IPS-20b (cell line): ENCODE results near the gene NTN3.

Experiments used
- H3K27ac ChIP-seq: one replicate; pipeline ENCODE4 v1.5.1; 2013; ENCODE audit warnings: low read length
- H3K27me3 ChIP-seq: 2 replicates; pipeline ENCODE4 v1.6.1; 2013; ENCODE audit warnings: mild to moderate bottlenecking, low read length, inconsistent platforms; ENCODE audit not compliant: insufficient read depth
- H3K36me3 ChIP-seq: 2 replicates; pipeline ENCODE4 v1.6.1; 2013; ENCODE audit warnings: low read depth, mild to moderate bottlenecking, inconsistent platforms, low read length, moderate library complexity; ENCODE audit not compliant: insufficient read depth
- H3K4me1 ChIP-seq: 2 replicates; pipeline ENCODE4 v1.6.1; 2013; ENCODE audit warnings: mild to moderate bottlenecking, control low read depth, inconsistent platforms, low read length, moderate library complexity; ENCODE audit not compliant: insufficient read depth
- H3K4me3 ChIP-seq: 2 replicates; pipeline ENCODE4 v1.5.1; 2013; ENCODE audit warnings: mild to moderate bottlenecking, low read length, inconsistent platforms
- H3K9ac ChIP-seq: 2 replicates; pipeline ENCODE4 v1.6.1; 2013; ENCODE audit warnings: low read depth, mild to moderate bottlenecking, inconsistent platforms, low read length, moderate library complexity
- H3K9me3 ChIP-seq: 2 replicates; pipeline ENCODE4 v1.6.1; 2013; ENCODE audit warnings: mild to moderate bottlenecking, low read depth, low read length, inconsistent platforms; ENCODE audit not compliant: insufficient read depth

The NTN3 gene

DNA sequence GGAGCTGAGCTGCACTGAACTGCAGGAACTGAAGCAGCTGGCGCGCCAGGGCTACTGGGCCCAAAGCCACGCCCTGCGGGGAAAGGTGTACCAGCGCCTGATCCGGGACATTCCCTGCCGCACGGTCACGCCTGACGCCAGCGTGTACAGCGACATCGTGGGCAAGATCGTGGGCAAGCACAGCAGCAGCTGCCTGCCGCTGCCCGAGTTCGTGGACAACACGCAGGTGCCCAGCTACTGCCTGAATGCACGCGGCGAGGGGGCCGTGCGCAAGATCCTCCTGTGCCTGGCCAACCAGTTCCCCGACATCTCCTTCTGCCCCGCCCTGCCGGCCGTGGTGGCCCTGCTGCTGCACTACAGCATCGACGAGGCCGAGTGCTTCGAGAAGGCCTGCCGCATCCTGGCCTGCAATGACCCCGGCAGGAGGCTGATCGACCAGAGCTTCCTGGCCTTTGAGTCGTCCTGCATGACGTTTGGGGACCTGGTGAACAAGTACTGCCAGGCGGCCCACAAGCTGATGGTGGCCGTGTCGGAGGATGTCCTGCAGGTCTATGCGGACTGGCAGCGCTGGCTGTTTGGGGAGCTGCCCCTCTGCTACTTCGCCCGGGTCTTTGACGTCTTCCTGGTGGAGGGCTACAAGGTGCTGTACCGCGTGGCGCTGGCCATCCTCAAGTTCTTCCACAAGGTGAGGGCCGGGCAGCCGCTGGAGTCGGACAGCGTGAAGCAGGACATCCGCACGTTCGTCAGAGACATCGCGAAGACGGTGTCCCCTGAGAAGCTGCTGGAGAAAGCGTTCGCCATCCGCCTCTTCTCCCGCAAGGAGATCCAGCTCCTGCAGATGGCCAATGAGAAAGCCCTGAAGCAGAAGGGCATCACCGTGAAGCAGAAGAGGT is 25.4 kb downstream of the NTN3 start:
- Histone ChIP-seq H3K4me1 (no peaks in the 10 kb centered on the region), H3K27me3 (no peaks in the 10 kb centered on the region), H3K36me3 (0 out of 2 replicates have a peak, but pooled peaks cover 6% of the 10 kb centered on the region), H3K4me3 (no peak overlapping the region), H3K9ac (no peak overlapping the region), H3K27ac (no peak overlapping the region), H3K9me3 (no peaks in the 10 kb centered on the region)

GRCh38 chr16:2497116-2497630 is 26.1 kb downstream of the NTN3 start:
- Histone ChIP-seq H3K9ac (no peak overlapping the region), H3K36me3 (0 out of 2 replicates have a peak, but pooled peaks cover 6% of the 10 kb centered on the region), H3K27ac (no peak overlapping the region), H3K4me3 (no peak overlapping the region), H3K27me3 (no peaks in the 10 kb centered on the region), H3K9me3 (no peaks in the 10 kb centered on the region), H3K4me1 (peaks cover 4% of the 10 kb centered on the region; the same call in 1 of the 2 replicates)

DNA sequence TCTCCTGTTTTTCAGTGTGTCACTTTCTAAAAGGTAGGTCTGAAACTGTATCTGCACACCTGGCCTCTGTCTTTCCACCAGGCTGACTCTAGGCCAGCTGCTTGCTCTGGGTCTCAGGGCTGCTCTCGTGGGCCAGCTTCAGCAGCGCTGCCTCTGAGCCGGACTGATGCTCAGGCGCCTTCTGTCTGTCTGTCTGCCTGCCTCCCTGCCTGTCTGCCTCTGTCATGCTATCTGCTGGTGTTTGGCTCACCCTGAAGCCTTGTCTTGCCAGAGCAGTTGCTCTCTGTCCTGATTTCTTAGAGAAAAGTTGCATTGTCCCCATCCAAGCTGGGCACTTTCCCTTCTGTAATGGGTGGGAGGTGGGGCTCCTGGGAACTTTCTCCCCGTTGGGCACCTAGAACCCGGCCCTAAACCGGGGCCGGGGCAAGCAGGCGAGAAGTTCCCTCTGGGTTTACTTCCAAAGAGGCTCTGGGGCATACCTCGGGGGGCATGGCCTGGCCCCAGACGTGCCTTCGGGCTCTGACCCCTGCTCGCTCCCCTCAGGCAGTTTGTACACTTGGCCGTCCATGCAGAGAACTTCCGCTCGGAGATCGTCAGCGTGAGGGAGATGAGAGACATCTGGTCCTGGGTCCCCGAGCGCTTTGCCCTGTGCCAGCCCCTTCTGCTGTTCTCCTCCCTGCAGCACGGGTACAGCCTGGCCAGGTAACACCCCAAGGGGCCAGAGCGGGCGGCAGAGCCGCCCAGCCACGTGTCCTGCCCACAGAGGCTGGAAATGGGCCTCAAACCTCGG is 26.8 kb downstream of the NTN3 start:
- no peaks in the 10 kb centered on the region for H3K9me3 ChIP-seq
- H3K27me3 ChIP-seq: no peaks in the 10 kb centered on the region
- 0 out of 2 replicates have a peak, but pooled peaks cover 6% of the 10 kb centered on the region for H3K36me3 ChIP-seq
- no peak overlapping the region for H3K9ac ChIP-seq
- H3K4me1 ChIP-seq: peaks cover 4% of the 10 kb centered on the region; the same call in 1 of the 2 replicates
- no peak overlapping the region for H3K4me3 ChIP-seq
- no peak overlapping the region for H3K27ac ChIP-seq

DNA sequence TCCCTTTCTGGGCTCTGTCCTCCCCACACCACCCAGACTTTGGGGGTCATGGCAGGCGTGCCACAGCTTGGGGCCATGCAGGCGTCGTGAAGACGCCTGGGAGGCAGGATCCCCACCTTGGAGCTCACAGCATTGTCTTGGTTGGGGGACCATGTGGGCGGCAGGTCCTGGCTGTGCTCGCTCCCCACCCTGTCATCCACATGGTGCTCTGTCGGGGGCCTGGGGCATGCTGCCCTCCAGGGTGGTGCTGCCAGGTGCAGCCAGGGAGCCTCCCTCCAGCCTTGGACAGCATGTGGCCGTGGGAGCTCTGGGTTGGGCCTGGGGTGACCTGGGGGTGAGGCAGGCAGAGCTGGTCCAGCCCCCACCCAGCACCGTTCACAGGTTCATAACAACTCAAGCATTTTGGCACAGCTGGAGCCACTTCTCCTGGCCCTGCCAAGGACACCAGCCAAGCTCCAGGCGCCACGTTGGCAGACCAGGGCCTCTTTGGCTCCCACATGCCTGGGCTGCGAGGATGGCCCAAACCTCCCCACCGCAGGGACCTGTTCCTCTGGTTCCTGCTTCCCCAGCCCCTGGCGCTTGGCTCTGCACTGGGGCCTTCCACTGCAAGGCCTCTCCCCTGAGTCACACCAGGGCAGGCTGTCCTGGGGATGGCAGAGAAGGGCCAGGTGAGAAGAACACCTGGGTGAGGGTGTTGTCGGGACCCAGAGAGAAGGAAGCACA is 27.6 kb downstream of the NTN3 start:
- Histone ChIP-seq H3K9ac (no peak overlapping the region), H3K27me3 (no peaks in the 10 kb centered on the region), H3K4me1 (peaks cover 4% of the 10 kb centered on the region; the same call in 1 of the 2 replicates), H3K9me3 (no peaks in the 10 kb centered on the region), H3K36me3 (0 out of 2 replicates have a peak, but pooled peaks cover 6% of the 10 kb centered on the region), H3K27ac (no peak overlapping the region), H3K4me3 (no peak overlapping the region)

GRCh38 chr16:2499454-2499853 is 28.4 kb downstream of the NTN3 start:
- Histone ChIP-seq H3K27me3 (no peaks in the 10 kb centered on the region), H3K4me3 (no peak overlapping the region), H3K4me1 (peaks cover 4% of the 10 kb centered on the region; the same call in 1 of the 2 replicates), H3K9me3 (no peaks in the 10 kb centered on the region), H3K36me3 (0 out of 2 replicates have a peak, but pooled peaks cover 6% of the 10 kb centered on the region), H3K27ac (no peak overlapping the region), H3K9ac (no peak overlapping the region)

DNA sequence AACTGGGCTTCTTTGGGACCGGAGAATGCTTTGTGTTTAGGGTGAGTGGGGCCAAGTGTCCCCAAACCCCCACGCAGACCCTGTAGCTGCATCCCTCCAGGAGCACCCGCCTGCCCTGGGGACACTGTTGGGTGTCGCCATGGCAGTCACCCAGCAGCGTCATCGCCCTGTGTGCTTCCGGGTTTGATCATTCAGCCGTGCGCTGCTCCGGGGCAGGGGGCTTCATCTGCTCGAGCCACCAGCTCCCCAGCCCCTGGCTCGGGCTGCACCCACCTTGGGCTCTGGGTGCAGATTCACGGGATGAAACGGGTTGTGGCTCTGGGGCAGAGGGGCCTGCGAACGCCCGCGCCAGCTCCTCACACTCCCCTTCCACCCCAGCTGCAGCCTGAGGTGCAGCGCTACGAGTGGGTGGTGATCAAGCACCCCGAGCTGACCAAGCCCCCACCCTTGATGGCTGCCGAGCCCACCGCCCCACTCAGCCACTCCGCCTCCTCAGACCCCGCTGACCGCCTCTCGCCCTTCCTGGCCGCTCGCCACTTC is 28.9 kb downstream of the NTN3 start:
- Histone ChIP-seq H3K9ac (no peak overlapping the region), H3K4me1 (peaks cover 4% of the 10 kb centered on the region; the same call in 1 of the 2 replicates), H3K27me3 (no peaks in the 10 kb centered on the region), H3K36me3 (0 out of 2 replicates have a peak, but pooled peaks cover 6% of the 10 kb centered on the region), H3K9me3 (no peaks in the 10 kb centered on the region), H3K4me3 (no peak overlapping the region), H3K27ac (no peak overlapping the region)

DNA sequence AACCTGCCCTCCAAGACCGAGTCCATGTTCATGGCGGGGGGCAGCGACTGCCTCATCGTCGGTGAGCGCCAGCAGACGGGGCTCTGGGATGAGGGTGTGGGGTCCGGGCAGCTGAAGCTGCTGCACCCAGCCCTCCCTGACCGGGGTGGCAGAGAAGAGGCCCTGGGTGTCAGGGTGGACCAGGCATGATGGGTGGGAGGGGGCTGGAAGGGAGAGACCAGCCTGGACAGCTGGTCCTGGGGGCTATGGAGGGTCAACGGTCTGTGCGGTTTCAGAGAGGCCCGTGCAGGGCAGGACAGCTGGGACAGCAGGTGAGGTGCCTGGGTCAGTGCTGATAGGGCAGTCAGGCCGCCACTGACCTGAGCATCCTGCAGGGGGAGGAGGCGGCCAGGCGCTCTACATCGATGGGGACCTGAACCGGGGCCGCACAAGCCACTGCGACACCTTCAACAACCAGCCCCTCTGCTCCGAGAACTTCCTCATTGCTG is 29.4 kb downstream of the NTN3 start:
- 0 out of 2 replicates have a peak, but pooled peaks cover 6% of the 10 kb centered on the region for H3K36me3 ChIP-seq
- no peak overlapping the region for H3K4me3 ChIP-seq
- H3K27ac ChIP-seq: no peak overlapping the region
- H3K9me3 ChIP-seq: no peaks in the 10 kb centered on the region
- no peak overlapping the region for H3K9ac ChIP-seq
- H3K27me3 ChIP-seq: no peaks in the 10 kb centered on the region
- peaks cover 4% of the 10 kb centered on the region; the same call in 1 of the 2 replicates for H3K4me1 ChIP-seq

DNA sequence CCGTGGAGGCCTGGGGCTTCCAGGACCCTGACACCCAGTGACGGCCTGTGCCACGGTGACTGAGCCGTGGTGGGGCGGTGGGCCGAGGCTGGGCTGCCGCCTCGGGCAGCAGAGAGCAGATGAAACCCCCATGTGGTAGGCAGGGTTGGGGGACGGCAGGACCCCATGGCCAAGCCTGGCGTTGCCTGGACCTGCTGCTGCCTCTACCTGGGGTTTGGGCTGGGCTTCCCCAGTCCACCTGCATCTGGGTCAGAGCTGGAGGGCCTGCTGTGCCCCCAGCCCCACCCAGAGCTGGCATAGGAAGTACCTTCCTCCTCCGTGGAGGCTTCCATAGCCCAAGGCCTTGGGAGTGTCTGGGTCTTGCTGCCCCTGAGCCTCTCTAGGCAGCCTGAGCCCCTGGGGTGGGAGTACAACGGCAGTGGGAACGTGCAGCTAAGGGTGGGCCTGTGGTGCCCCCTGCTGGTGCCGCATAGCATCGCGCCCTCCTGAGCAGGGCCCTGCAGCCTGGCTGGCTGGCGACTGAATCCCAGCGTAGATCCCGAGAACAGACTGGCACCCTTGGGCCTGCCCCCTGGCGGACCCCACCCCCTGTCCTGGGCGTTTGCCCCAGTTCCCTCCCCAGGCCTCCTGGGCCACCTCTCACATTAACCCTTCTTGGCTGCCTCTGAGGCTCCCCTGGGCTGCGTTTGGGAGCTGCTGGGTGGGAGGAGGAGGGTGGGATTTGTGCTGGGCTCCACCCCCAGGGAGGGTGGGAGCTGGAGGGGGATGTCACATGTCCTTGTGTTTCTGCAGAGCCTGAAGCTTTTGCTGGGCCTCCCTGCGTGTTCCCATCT is 30.0 kb downstream of the NTN3 start:
- Histone ChIP-seq H3K27ac (no peak overlapping the region), H3K4me1 (peaks cover 4% of the 10 kb centered on the region; the same call in 1 of the 2 replicates), H3K36me3 (0 out of 2 replicates have a peak, but pooled peaks cover 6% of the 10 kb centered on the region), H3K4me3 (peak overlapping the region; percentile 68), H3K9ac (peak overlapping the region; percentile 49; the same call in 1 of the 2 replicates), H3K9me3 (no peaks in the 10 kb centered on the region), H3K27me3 (no peaks in the 10 kb centered on the region)

GRCh38 chr16:2501946-2502895 is 31.1 kb downstream of the NTN3 start:
- H3K9ac ChIP-seq: peak overlapping the region; percentile 49; the same call in 1 of the 2 replicates
- no peak overlapping the region for H3K27ac ChIP-seq
- no peaks in the 10 kb centered on the region for H3K27me3 ChIP-seq
- H3K4me3 ChIP-seq: peak overlapping the region; percentile 68; the same call in 1 of the 2 replicates
- peaks cover 4% of the 10 kb centered on the region; the same call in 1 of the 2 replicates for H3K4me1 ChIP-seq
- 0 out of 2 replicates have a peak, but pooled peaks cover 6% of the 10 kb centered on the region for H3K36me3 ChIP-seq
- H3K9me3 ChIP-seq: no peaks in the 10 kb centered on the region
